WTC11 (cell line): ENCODE results near the gene POU2F1. TPM values are rescaled to one million over a fixed set of nuclear protein-coding genes. Genes with fewer than 3 reads are reported as not detected.

Experiments
- ATAC-seq: fragments of 200-7000 bp; cut with Tn5 transposase; 2 replicates; pipeline ENCODE4 v1.10.0; 2021; ENCODE audit warnings: mild to moderate bottlenecking, moderate library complexity
- CTCF ChIA-PET: fragments of 300-600 bp; sonication (Branson Sonifier 250); formaldehyde crosslinking; loops from one replicate; lab custom pipeline; 2021; ENCODE audit warnings: antibody characterized with exemption; lab: Charles Lee
- POLR2A ChIA-PET: fragments of 350-600 bp; sonication (Branson Sonifier 250); formaldehyde crosslinking; loops from one replicate; lab custom pipeline; 2021; ENCODE audit warnings: antibody characterized with exemption; lab: Charles Lee
- DNase-seq: peaks from one replicate; pipeline ENCODE4 v3.0.0; 2021; ENCODE audit warnings: low spot score
- H3K27ac Mint-ChIP-seq: 2 replicates; pipeline ENCODE4 v1.8.0; 2021; ENCODE audit warnings: mixed read lengths
- H3K27me3 Mint-ChIP-seq: 2 replicates; pipeline ENCODE4 v1.8.0; 2021; ENCODE audit warnings: low read depth, mild to moderate bottlenecking, moderate library complexity, mixed read lengths
- H3K36me3 Mint-ChIP-seq: 2 replicates; pipeline ENCODE4 v1.8.0; 2021; ENCODE audit warnings: mixed read lengths
- H3K4me1 Mint-ChIP-seq: 2 replicates; pipeline ENCODE4 v1.8.0; 2022; ENCODE audit warnings: mixed read lengths
- H3K4me3 Mint-ChIP-seq: 2 replicates; pipeline ENCODE4 v1.8.0; 2021; ENCODE audit warnings: mild to moderate bottlenecking, moderate library complexity, mixed read lengths
- H3K9me3 Mint-ChIP-seq: 2 replicates; pipeline ENCODE4 v1.8.0; 2021; ENCODE audit warnings: mixed read lengths
- AFF4 ChIP-seq: sonication (generic); formaldehyde crosslinking; IDR thresholded peaks from 2 replicates; pipeline ENCODE4 v1.8.1; 2023; ENCODE audit warnings: mild to moderate bottlenecking, missing genetic modification reagents, borderline replicate concordance
- CREB1 ChIP-seq: sonication (generic); formaldehyde crosslinking; IDR thresholded peaks from 2 replicates; pipeline ENCODE4 v1.8.0; 2023; ENCODE audit warnings: mild to moderate bottlenecking, missing genetic modification reagents
- ETV6 ChIP-seq: sonication (generic); formaldehyde crosslinking; IDR thresholded peaks from 2 replicates; pipeline ENCODE4 v1.8.1; 2022; ENCODE audit warnings: mild to moderate bottlenecking, missing genetic modification reagents
- KAT7 ChIP-seq: sonication (generic); formaldehyde crosslinking; IDR thresholded peaks from 2 replicates; pipeline ENCODE4 v1.8.1; 2023; ENCODE audit warnings: missing genetic modification reagents, mild to moderate bottlenecking, borderline replicate concordance
- NFATC4 ChIP-seq: fragments of 250-450 bp; sonication (Bioruptor Pico); IDR thresholded peaks from 2 replicates; pipeline ENCODE4 v1.9.0; 2021; ENCODE audit warnings: mild to moderate bottlenecking
- NFE2L1 ChIP-seq: sonication (generic); formaldehyde crosslinking; IDR thresholded peaks from 2 replicates; pipeline ENCODE4 v1.8.1; 2023; ENCODE audit warnings: missing genetic modification reagents
- PRRX2 ChIP-seq: fragments of 250-450 bp; sonication (Bioruptor Pico); IDR thresholded peaks from 2 replicates; pipeline ENCODE4 v1.8.0; 2021; ENCODE audit warnings: mild to moderate bottlenecking
- RORB ChIP-seq: fragments of 250-450 bp; sonication (Bioruptor Pico); IDR thresholded peaks from 2 replicates; pipeline ENCODE4 v1.9.0; 2021; ENCODE audit warnings: mild to moderate bottlenecking
- SMAD4 ChIP-seq: sonication (generic); formaldehyde crosslinking; IDR thresholded peaks from 2 replicates; pipeline ENCODE4 v1.8.0; 2022; ENCODE audit warnings: mild to moderate bottlenecking, missing genetic modification reagents
- TP53 ChIP-seq: sonication (generic); formaldehyde crosslinking; IDR thresholded peaks from 2 replicates; pipeline ENCODE4 v1.8.1; 2023; ENCODE audit warnings: mild to moderate bottlenecking, missing genetic modification reagents
- ZNF232 ChIP-seq: sonication (generic); formaldehyde crosslinking; IDR thresholded peaks from 2 replicates; pipeline ENCODE4 v1.8.0; 2022; ENCODE audit warnings: mild to moderate bottlenecking, missing genetic modification reagents
- ZNF396 ChIP-seq: fragments of 250-450 bp; sonication (Bioruptor Pico); IDR thresholded peaks from 2 replicates; pipeline ENCODE4 v1.8.0; 2021; ENCODE audit warnings: mild to moderate bottlenecking, moderate library complexity, borderline replicate concordance
- ZNF671 ChIP-seq: fragments of 250-450 bp; sonication (Bioruptor Pico); IDR thresholded peaks from 2 replicates; pipeline ENCODE4 v1.8.0; 2021; ENCODE audit warnings: mild to moderate bottlenecking
- total RNA-seq: library from RNA; stranded (reverse); gene quantifications from 3 replicates; pipeline ENCODE4 v1.2.3, GENCODE V29; 2021
- TF ChIP-seq, protein P1 (sequence below): sonication (generic); formaldehyde crosslinking; IDR thresholded peaks from 2 replicates; pipeline ENCODE4 v1.8.1; 2023; ENCODE audit warnings: mild to moderate bottlenecking, moderate library complexity, missing genetic modification reagents
- TF ChIP-seq, protein P2 (sequence below): fragments of 250-450 bp; sonication (Bioruptor Pico); IDR thresholded peaks from 2 replicates; pipeline ENCODE4 v1.9.0; 2021; ENCODE audit warnings: mild to moderate bottlenecking, borderline replicate concordance
- TF ChIP-seq, protein P3 (sequence below): sonication (generic); formaldehyde crosslinking; IDR thresholded peaks from 2 replicates; pipeline ENCODE4 v1.8.1; 2023; ENCODE audit warnings: mild to moderate bottlenecking, missing genetic modification reagents

POU2F1 gene
- total RNA-seq, 1 experiment from 2014 or later: 51.3 TPM

GRCh38 chr1:167247754-167248153, 27.1 kb downstream of the POU2F1 start:
- TF ChIP-seq NFE2L1 (CRISPR knock-in tag) (no peak), ZNF396 (CRISPR knock-in tag) (no peak)
- ATAC-seq: no peak
- CTCF ChIA-PET: interaction anchor here (1.5 kb wide), 1 partner anchor 27 kb away, joined by 7 read pairs; the partner anchor contains the start of gene POU2F1
- Mint-ChIP-seq H3K27me3 (no peaks in the 10 kb centered on the region), H3K4me1 (peaks cover 28% of the 10 kb centered on the region), H3K4me3 (no peak overlapping the region), H3K36me3 (peaks cover 16% of the 10 kb centered on the region), H3K9me3 (peaks cover 5% of the 10 kb centered on the region), H3K27ac (no peak overlapping the region; the same call in 1 of the 2 replicates)
- DNase-seq: no peak
- POLR2A ChIA-PET: no interaction called here

DNA sequence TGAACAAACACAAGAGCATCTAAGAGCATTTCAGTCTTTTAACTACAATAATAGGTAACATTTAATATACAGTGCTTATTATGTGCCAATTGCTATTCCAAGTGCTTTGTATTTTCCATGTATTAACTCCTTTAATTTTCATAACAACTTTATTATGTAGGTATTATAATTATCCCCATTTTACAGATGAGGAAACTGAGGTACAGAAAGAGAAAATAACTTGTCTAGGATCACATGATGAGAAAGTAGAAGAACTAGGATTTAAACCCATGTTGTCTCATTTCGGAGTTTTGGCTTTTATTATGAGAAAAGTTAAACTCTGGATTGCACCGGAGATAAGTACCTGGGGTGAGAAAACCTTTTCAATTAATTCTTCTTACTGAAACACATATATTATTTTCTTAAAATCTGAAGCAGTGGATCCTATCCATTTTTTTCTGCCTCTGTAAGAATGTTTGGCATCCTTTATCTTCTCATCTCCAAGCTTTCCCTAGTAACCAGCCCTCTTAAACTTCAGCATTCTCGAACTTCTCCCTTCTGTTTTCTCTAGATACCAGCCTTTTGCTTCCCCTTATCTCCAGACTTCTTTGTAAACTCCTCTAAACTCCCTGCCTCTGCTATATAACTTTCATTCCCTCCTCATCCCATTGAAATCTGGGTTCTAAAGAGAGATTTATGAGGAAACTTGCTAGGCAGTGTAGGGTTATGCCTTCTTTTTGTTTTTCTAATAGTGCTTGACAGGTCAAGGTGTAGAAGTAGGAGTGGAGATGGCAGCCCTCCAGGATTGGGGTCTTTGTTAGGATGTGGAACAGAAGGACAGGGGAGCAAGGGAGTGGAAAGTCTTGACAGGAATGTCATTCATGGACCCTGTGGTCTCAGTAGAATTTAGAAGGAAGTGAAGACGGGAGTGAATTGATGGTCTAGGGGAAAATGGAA, 28.3 kb downstream of the POU2F1 start:
- no peak for TF ChIP-seq ZNF671
- TF ChIP-seq, protein P1, sequence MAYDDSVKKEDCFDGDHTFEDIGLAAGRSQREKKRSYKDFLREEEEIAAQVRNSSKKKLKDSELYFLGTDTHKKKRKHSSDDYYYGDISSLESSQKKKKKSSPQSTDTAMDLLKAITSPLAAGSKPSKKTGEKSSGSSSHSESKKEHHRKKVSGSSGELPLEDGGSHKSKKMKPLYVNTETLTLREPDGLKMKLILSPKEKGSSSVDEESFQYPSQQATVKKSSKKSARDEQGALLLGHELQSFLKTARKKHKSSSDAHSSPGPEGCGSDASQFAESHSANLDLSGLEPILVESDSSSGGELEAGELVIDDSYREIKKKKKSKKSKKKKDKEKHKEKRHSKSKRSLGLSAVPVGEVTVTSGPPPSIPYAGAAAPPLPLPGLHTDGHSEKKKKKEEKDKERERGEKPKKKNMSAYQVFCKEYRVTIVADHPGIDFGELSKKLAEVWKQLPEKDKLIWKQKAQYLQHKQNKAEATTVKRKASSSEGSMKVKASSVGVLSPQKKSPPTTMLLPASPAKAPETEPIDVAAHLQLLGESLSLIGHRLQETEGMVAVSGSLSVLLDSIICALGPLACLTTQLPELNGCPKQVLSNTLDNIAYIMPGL: no peak
- DNase-seq (no peak), ATAC-seq (peak; percentile 43)
- Mint-ChIP-seq H3K4me3 (no peak overlapping the region), H3K27me3 (no peaks in the 10 kb centered on the region), H3K36me3 (peaks cover 7% of the 10 kb centered on the region), H3K27ac (0 out of 2 replicates have a peak overlapping the region, but pooled peaks have one; percentile 47), H3K9me3 (peaks cover 2% of the 10 kb centered on the region), H3K4me1 (peaks cover 28% of the 10 kb centered on the region)
- ChIA-PET POLR2A (interaction anchor here (1.0 kb wide), 1 partner anchor 29 kb away, joined by 3 read pairs; no protein-coding TSS in a partner anchor), CTCF (no interaction called here)

- H3K4me3 Mint-ChIP-seq: no peak overlapping the region
- ATAC-seq (no peak; the same call in 1 of the 2 replicates), DNase-seq (no peak)
- H3K36me3 Mint-ChIP-seq: peaks cover under 1% of the 10 kb centered on the region; the same call in 1 of the 2 replicates
- ChIA-PET CTCF (no interaction called here), POLR2A (interaction anchor here (1.0 kb wide), 1 partner anchor 30 kb away, joined by 3 read pairs; no protein-coding TSS in a partner anchor)
- no peaks in the 10 kb centered on the region for H3K27me3 Mint-ChIP-seq
- H3K4me1 Mint-ChIP-seq: peaks cover 29% of the 10 kb centered on the region
- no peak for TF ChIP-seq PRRX2 (CRISPR knock-in tag)
- TF ChIP-seq, protein P1: no peak
- TF ChIP-seq, protein P2, sequence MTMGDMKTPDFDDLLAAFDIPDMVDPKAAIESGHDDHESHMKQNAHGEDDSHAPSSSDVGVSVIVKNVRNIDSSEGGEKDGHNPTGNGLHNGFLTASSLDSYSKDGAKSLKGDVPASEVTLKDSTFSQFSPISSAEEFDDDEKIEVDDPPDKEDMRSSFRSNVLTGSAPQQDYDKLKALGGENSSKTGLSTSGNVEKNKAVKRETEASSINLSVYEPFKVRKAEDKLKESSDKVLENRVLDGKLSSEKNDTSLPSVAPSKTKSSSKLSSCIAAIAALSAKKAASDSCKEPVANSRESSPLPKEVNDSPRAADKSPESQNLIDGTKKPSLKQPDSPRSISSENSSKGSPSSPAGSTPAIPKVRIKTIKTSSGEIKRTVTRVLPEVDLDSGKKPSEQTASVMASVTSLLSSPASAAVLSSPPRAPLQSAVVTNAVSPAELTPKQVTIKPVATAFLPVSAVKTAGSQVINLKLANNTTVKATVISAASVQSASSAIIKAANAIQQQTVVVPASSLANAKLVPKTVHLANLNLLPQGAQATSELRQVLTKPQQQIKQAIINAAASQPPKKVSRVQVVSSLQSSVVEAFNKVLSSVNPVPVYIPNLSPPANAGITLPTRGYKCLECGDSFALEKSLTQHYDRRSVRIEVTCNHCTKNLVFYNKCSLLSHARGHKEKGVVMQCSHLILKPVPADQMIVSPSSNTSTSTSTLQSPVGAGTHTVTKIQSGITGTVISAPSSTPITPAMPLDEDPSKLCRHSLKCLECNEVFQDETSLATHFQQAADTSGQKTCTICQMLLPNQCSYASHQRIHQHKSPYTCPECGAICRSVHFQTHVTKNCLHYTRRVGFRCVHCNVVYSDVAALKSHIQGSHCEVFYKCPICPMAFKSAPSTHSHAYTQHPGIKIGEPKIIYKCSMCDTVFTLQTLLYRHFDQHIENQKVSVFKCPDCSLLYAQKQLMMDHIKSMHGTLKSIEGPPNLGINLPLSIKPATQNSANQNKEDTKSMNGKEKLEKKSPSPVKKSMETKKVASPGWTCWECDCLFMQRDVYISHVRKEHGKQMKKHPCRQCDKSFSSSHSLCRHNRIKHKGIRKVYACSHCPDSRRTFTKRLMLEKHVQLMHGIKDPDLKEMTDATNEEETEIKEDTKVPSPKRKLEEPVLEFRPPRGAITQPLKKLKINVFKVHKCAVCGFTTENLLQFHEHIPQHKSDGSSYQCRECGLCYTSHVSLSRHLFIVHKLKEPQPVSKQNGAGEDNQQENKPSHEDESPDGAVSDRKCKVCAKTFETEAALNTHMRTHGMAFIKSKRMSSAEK (CRISPR knock-in tag): no peak
- TF ChIP-seq NFATC4: no peak
- no peak for TF ChIP-seq SMAD4 (CRISPR knock-in tag)
- TF ChIP-seq ZNF232 (CRISPR knock-in tag): no peak
- TF ChIP-seq TP53 (CRISPR knock-in tag): no peak
- no peak for TF ChIP-seq RORB (CRISPR knock-in tag)
- no peak for TF ChIP-seq ETV6
- no peak for TF ChIP-seq KAT7
- no peak for TF ChIP-seq CREB1 (CRISPR knock-in tag)
- TF ChIP-seq AFF4: no peak
- TF ChIP-seq, protein P3, sequence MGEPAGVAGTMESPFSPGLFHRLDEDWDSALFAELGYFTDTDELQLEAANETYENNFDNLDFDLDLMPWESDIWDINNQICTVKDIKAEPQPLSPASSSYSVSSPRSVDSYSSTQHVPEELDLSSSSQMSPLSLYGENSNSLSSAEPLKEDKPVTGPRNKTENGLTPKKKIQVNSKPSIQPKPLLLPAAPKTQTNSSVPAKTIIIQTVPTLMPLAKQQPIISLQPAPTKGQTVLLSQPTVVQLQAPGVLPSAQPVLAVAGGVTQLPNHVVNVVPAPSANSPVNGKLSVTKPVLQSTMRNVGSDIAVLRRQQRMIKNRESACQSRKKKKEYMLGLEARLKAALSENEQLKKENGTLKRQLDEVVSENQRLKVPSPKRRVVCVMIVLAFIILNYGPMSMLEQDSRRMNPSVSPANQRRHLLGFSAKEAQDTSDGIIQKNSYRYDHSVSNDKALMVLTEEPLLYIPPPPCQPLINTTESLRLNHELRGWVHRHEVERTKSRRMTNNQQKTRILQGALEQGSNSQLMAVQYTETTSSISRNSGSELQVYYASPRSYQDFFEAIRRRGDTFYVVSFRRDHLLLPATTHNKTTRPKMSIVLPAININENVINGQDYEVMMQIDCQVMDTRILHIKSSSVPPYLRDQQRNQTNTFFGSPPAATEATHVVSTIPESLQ (CRISPR knock-in tag): no peak
- no peaks in the 10 kb centered on the region for H3K9me3 Mint-ChIP-seq
- H3K27ac Mint-ChIP-seq: no peak overlapping the region
Measured at GRCh38 chr1:167249702-167250101, 29.0 kb downstream of the POU2F1 start.
